ENCODE data around the gene RNASE9.
"Not testable (repeated sequence)": the region's sequence is repeated elsewhere in the genome, so short reads cannot be mapped to it uniquely, and the experiment has no call there.

Gene RNASE9

DNA sequence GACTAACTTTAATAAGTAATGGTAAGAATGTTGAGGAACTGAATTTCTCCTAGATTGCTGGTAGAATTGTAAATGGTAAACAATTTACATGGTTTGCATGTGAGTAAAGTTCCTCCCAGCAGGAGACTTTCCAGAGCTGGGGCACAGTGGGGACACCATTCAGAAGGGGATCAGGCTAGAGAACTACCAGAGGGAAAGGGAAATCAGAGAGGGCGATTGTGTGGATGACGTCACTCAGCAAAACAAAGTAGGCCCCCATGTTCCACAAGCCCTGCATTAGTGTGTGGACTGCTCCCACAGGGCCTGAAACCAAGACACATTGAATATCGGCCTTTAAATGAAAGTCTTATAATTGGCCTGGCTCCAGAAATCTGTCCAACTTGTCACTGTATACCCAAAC lies 17.5 kb upstream of the RNASE9 start:
- DNase-seq, result no peak

DNA sequence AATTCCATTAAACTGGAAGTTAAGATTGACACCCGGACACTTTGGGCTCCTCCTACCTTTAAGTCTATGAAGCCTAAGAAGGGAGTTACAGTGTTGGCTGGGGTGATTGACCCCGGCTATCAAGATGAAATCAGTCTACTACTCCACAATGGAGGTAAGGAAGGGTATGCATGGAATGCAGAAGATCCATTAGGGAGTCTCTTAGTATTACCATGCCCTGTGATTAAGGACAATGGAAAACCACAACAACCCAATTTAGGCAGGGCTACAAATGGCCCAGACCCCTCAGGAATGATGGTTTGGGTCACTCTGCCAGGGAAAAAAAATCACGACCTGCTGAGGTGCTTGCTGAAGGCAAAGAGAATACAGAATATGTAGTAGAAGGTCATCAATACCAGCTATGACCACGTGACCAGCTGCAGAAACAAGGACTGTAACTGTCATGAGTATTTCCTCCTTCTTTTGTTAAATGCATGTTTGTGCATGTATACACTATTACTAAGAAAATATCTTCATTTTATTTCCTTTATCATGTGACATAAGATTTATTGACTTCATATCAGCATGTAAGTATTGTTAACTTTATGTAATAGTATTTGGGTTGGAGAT lies 11.6 kb upstream of the RNASE9 start:
- DNase-seq, result not testable (repeated sequence)

DNA sequence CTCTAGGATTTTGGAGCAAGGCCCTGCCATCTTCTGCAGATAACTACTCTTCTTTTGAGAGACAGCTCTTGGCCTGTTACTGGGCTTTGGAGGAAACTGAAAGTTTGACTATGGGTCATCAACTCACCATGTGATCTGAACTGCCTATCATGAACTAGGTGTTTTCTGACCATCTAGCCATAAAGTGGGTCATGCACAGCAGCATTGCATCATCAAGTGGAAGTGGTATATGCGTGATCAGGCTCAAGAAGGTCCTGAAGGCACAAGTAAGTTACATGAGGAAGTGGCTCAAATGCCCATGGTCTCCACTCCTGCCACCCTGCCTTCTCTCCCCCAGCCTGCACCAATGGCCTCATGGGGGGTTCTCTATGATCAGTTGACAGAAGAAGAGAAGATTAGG lies 9.9 kb upstream of the RNASE9 start:
- not testable (repeated sequence) for DNase-seq

DNA sequence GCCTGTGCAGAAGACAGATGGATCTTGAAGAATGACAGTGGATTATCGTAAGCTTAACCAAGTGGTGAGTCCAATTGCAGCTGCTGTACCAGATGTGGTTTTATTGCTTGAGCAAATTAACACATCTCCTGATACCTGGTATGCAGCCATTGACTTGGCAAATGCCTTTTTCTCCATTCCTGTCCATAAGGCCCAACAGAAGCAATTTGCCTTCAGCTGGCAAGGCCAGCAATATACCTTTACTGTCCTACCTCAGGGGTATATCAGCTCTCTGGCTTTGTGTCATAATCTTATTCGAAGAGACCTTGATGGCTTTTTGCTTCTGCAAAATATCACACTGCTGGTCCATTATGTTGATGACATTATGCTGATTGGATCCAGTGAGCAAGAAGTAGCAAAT lies 9.0 kb upstream of the RNASE9 start:
- not testable (repeated sequence) for DNase-seq

DNA sequence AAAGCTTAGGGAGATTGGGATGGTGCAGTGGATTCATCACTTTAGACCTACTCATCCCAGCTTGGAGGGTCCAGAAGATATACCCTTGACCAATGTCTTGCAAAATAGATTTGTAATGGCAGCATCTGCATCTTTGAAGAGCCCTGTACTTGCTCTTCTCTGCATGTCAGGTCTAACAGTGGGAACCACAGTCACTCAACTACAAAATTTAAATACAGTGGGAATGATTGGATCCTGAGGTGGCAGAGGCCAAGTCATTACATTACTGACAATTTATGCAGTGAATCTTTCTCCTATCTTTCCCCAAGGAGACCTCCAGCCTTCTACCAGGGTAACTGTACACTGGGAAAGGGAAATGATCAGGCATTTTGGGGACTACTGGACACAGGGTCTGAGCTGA lies 8.2 kb upstream of the RNASE9 start:
- no peak for DNase-seq

DNA sequence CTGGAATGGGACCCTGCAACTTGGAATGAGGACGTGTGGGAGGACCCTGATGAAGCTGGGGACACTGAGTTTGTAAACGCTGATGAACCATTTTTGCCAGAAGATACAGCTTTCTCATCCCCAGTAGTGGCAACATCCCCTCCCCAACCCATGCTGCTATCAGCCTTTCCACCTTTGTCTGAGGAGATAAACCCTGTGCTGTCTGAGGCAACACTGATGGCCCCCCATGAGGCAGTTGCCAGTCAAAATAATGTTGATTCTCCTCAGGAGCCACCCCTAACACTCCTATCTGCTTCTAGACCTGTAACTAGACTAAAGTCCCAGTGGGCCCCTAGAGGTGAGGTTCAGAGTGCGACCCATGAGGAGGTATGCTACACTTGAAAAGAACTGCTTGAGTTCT lies 7.5 kb upstream of the RNASE9 start:
- DNase-seq, result no peak

DNA sequence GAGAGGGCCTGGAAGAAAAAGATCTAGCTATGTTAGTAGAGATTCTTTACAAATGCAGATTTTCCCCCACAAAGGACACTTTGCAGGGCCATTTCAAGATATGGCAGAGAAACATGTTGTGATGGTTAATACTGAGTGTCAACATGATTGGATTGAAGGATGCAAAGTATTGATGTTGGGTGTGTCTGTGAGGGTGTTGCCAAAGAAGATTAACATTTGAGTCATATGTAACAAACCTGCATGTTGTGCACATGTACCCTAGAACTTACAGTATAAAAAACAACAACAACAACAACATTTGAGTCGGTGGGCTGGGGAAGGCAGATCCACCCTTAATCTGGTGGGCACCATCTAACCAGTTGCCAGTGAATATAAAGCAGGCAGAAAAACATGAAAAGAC lies 6.4 kb upstream of the RNASE9 start:
- not testable (repeated sequence) for DNase-seq

DNA sequence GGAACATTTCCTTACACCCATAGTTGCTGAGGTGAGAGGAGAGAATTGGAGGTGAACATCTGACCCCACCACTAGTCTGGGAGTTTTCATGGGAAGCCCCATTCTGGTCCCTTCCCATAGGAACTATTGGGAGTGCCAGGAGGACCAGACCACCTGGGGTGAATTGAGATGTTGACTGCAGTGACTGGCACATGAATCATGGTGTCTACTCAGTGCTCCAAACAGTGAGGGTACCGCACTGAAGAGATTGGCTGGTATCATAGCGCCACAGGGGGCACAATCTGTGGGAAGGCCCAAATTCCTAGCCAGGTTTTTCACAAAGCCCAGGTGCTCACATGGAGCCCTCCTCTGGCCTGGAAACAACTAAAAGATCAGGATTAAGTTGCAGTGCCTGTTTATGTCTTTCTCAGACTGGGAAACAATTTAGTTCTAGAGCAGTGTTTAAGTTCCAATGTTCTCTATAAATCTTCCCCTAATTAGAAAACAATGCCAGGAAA lies 3.7 kb upstream of the RNASE9 start:
- no peak for DNase-seq

DNA sequence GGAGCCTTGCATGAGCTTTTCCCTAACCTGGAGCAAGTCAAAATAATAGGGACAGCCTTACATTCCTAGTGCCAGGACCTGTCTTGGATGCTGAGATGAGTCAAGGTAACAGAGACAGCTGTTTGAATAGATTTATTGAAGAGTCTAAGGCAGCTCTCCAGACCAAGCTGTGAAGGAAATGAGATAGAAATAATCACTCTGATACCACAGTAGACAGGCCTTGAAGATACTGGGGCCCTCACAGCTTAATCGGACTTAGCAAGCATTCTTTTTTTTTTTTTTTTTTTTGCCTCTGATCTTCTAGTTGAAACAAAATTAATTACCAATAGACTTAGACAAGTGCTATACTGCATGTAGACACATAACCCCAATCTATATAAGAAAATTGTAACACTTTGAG lies 3.1 kb upstream of the RNASE9 start:
- DNase-seq, result no peak

DNA sequence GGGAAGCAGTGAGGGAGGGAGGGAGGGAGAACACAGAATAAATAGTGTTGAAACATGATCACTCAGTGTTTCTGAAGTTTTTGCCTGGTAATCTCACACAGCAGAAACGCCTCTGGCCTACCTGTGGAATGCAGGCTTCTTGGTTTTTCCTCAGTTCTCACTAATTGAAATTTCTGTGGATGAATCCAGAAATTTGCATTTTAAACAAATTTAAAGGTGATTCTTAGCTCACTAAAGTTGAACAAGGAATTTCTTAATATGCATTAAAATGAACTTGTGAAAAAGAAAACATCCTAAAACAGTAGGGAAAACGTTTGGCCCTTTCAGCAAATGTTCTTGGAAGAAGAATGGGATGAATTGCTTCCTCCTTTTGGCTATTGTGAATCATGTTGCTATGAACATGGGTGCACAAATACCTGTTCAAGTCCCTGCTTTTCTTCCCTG lies 1.4 kb downstream of the RNASE9 start:
- DNase-seq, result no peak

DNA sequence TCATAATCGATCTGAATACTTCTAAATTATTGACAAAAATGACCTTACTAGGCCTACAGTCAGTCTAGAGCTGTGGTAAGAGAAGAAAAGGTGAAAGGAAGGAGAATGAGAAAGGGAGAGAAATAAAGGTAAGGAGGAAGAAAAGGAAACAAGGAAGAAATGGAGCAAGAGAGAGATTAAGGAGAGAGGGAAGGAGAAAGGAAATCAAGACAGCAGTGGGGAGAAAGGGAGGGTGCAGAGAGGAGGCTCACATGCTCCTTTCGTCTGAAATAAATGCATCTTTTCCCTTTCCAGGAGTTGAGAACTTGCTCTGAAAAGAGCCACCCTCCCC lies 3.7 kb downstream of the RNASE9 start:
- no peak for DNase-seq

DNA sequence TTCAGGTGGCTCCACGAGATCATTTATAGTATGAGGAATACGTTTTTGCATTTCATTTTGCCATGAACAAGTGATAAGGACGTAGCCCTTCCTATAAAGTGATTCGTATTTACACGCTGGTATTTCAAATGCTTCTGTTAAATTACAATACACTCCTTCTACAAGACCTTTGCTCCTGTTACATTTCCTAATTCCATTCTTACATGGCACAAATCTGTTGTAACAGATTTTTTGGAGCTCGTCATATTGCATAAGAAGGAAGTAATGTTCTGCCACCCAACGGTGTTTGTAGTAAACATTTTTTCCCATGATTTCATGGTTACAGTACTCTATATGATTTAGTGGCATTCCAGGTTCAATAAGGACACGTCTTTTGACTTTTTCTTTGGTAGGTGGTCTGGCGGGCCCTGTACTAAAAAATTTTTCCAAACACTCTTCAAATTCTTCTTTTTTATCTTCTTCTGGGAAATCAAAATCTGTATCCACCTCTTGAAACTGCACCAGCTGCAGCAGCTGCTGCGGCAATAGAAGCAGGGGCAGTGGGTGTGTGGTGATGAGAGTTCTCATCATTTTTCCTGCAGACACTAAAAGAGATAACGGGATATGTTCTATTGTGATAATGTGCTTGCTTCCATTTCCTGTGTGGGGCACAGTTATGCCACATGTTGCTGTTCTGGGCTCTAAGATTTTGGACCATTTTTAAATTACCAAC lies 4.2 kb downstream of the RNASE9 start:
- DNase-seq, result no peak

DNA sequence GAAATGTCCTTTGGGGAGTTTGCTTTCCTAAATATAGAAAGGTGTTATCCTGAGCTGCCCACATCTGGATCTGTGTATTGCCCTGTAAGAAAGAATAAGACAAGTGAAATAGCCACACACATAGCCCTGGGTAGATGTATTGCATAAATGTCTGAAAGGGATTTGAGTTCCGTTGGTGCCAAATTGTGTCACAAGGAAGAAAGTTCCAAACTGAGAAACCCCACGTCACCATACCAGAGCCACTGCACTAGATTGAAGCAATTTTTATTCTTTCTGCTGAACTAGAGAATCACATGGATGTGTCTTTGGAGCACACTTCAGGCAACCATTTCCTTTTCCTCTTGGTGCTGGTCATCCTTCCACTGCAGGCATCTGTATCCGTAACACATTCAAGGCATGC lies 5.0 kb downstream of the RNASE9 start:
- no peak for DNase-seq

DNA sequence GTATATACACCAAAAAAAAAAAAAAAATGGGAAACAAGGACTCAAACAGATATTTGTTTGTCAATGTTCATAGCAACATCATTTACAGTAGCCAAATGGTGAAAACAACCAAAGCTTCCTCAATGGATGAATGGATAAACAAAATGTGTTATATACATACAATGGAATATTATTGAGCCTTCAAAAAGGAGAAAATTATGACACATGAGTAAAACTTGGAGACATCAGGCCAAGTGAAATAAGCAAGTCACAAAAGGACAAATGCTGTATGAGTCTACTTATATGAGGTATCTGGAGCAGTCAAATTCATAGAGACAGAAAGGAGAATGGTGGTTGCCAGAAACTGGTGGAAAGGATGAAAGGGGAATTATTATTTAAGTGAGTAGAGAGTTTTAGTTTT lies 7.8 kb downstream of the RNASE9 start:
- DNase-seq, result no peak

DNA sequence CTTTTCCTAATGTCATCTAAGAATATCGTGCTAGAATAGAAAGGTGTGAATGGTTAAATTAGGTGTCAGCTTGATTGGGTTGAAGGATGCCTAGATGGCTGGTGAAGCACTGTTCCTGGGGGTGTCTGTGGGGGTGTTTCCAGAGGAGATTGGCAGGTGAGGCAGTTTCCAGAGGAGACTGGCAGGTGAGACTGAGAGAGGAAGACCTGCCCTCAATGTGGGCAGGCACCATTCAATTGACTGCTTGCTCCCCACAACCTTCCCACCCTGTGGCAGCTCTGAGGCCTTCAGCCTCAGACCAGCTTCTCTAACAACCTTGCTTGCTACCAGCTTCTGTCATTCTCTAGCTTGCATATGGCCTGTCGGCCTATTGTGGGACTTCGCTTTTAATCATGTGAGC lies 9.2 kb downstream of the RNASE9 start:
- DNase-seq, result no peak

DNA sequence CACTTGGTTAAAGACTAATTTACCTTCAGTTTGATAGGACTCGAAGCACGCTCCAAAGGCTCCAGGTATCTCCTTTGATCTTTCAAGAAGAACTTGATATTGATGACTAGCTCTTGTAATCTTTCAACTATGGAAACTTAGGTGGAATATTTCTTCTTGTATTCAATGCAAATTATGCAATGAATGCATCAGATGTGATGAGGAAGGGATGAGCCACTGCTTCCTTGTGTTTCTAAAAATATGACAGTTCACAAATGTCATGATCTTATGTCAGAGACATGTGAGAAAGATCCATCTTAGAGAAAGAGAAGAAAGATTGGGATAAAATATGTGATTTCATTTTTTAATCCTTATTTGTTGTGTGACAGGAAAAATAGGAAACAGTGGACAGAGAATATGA lies 9.9 kb downstream of the RNASE9 start:
- DNase-seq, result no peak

DNA sequence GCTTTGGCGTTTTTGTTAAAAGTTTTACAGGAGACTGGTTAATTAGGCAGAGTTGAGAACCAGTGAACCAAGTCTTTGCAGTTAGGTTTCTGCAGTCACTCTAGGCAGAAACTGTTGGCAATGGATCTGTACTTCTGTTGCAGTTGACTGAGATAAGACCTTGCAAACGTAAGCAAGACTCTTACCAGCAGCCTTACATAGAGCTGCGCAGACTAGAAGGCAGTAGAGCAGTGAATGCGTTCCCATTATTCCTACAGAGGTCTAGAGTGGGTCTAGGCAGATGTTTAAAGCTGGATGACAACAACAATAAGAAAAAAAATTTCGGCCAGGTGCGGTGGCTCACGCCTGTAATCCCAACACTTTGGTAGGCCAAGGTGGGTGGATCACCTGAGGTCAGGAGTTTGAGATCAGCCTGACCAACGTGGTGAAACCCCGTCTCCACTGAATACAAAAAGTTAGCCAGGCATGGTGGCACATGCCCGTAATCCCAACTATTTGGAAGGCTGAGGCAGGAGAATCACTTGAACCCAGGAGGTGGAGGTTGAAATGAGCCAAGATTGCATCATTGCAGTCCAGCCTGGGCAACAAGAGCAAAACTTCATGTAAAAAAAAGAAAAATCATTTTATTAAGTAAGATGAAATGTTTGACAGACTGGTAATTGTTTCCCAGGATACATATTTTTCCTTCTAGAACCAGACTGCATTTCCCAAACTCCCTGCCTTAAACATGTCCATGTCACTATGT lies 12.3 kb downstream of the RNASE9 start:
- no peak for DNase-seq

DNA sequence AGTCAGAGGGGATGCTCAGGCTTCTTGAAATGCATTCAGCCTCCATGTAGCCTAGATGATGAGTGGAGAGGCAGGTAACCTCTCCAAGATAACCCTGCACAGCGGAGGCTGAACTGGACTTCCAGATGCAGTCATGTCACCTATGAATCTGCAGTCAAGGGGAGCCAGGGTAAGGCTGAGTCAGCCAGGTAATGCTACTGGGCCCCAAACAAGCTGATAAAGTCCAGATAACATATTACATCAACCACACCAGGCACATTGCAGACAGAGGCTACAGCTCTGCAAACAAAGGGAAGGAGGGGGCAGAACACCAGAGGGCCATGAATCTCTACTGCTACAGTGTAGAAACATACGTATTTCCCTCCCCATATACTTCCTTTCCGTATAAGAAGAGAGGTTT lies 14.0 kb downstream of the RNASE9 start:
- DNase-seq, result no peak

DNA sequence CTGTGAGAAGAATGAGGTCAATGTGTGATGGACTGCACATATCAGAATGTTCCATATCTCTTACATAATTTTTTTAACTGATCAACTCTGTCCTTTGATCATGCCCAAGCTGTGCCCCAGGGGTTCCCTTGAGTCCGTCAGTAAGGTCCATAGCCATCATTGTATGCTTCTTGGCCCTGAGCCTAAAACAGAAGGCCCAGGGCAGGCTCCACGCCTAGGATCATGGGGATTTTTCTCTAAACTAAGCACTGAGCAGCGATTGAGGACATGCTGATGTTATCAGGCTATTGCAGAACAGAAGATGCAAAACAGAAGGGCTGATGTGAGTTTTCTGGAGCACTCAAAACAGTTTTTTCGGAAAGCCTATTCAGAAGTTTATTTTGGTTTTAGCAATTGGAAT lies 20.9 kb downstream of the RNASE9 start:
- peak in 1 of 51 donors; percentile 0 for DNase-seq

DNA sequence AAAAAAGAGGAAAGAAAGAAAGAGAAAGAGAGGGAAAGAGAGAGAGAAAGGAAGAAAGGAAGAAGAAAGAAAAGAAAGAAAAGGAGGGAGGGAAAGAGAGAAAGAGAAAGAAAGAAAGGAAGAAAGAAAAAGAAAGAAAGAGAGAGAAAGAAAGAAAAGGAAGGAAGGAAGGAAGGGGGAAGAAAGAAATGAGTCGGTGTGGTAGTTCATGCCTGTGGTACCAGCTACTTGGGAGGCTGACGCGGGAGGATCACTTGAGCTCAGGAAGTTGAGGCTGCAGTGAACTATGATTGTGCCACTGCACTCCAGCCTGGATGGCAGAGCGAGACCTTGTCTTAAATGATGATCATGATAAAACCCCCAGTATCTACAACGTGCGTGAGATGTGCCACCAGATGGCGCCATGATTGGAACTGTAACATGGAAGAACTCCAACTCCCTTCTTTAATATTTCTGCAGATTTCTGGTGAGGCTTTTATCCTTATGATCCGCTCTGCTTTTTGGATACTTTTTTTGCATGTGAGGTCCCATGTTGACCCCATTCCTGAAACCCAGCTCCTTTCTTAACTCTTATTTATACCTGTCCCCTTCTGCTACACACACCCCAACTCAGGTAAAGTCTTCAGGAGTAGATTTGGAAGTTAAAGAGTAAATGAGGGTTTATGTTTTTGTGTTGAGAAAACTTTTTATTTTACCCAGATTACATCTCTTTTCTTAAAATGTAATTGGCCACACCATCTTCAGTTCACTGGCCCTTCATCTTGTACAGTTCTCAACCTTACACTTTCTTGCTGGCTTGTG lies 29.9 kb downstream of the RNASE9 start:
- peak in 28 of 51 donors; percentile 1 to 60 (median 16) for DNase-seq

DNA sequence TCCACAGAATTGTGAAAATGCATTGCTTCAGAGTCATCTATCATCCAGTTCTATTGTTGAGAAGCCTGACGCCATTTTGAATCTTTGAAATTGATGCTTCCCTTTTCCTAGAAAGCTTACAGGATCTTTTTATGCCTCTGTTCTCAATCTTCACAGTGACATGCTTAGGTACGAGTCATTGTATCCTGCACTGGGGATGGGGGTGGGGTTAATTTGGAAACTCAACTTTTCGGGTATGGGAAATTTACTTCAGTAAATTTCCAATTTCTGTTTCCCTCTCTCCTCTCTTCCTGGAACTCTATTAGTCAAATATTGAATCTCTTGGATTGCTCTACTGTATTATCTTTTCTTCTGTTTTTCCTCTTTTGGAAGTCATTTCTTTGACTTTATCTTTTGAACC lies 31.0 kb downstream of the RNASE9 start:
- no peak for DNase-seq

DNA sequence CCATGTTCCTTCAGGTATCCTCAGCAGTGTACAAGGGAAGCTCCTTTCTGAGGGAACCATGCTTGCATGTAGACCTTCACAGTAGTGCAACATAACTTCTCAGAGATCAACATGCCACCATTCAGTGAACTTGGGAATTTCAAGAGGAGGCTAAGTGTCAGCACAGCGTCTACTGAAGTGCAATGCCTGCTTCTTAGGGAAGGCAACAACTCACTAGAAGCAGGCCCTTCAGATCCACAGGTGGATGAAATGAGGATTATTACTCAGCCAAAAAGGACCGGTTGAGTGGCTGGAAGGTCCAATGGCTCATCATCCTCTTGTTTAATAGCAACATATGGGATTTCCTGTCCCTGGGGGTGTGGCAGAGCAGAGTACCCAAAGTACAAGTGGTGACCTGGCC lies 36.8 kb downstream of the RNASE9 start:
- no peak for DNase-seq
